GM21515 (cell line): ENCODE results near the gene SLC12A7.

Experiments
- ATAC-seq: cut with Tn5 transposase; IDR thresholded peaks from one replicate; pipeline ENCODE4 v1.9.1; 2021; ENCODE audit not compliant: unreplicated experiment

The SLC12A7 gene

GRCh38 chr5:1054018-1054798 lies 57.7 kb downstream of the SLC12A7 start:
- ATAC-seq, result no peak

- no peak for ATAC-seq
These were observed 58.4 kb downstream of the SLC12A7 start for GRCh38 chr5:1053391-1054017.

DNA sequence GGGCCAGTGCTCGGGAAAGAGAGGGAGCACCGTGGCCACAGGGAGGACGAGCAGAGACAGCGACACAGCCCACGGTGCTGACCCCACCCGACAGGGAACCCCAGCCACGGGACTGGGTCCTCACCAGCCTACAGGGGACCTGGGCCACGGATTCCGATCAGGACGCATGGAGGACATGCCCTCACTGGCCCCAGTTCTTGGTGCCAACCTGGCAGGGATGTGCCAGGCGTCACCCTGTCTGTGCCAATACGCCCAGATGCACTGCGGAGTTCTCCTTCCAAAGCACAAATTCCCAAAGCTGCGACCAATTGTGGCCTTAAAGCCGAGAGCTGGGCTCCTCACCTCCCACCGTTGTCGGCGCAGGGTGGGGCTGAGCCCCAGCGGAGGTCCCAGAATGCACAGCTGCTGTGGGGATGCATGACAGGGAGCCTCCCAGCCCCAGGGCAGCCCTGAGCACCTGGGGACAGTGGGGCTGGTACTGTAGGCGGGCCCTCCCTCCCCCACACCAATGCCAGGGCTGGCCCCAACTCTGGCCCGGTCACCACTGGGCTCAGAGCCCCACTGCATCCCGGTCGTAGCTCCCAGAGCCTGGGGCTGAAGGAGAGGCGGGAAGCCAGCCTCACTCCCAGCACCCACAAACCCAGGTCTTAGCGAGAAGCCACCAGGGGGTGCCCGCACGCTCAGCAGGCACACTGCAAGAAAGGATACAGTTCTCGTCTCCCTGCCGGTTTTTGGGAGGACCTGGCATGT lies 59.0 kb downstream of the SLC12A7 start:
- ATAC-seq, result no peak

GRCh38 chr5:1052076-1052475 lies 59.8 kb downstream of the SLC12A7 start:
- ATAC-seq, result no peak

GRCh38 chr5:1051366-1051720 lies 60.5 kb downstream of the SLC12A7 start:
- ATAC-seq, result no peak

- no peak for ATAC-seq
These were observed 61.2 kb downstream of the SLC12A7 start for GRCh38 chr5:1050423-1051365.

DNA sequence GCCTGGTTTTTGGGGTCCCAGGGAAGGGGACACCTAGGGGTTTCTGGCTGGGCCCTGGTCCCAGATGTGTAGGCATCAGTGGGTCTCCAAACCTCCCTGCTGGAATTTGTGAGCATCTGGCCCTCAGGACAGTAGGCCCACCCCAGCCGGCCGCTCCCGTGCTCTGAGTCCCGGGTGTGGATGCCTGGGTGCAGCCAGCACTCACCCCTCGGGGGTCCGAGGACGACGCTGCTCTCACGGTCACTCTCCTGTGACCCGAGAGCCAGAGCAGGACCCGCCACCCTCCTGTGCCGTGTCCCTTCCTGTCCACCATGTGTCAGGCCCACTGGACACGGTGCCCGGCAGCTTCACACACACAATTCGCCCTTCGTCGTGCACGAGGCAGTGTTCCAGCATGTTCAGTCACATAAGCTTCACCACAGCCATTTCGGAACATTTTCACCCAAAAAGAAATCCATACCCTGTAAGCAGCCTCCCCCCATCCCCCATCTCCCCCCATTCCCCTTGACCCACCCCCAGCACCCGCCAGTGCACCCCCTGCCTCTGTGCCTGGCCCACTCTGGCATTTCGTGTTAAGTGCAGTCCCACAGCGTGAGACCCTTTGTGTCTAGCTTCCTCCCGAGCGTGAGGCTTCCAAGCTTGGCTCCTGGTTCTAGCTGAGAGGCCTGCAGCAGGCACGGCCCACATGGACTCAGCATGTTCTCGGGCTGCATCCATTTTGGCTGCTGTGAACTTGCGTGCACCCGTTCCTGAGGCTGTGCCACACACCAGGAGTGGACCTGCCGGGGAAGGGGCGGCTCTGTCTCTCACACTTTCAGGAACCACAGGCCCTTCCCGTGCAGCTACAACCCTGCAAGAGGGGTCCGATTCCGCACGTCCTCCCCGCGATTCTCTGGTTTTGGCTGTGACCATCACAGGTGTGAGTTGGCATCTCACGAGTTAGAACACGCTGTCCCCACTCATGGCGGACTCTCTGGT lies 62.7 kb downstream of the SLC12A7 start:
- ATAC-seq, result no peak

GRCh38 chr5:1048162-1048721 lies 63.6 kb downstream of the SLC12A7 start:
- no peak for ATAC-seq

DNA sequence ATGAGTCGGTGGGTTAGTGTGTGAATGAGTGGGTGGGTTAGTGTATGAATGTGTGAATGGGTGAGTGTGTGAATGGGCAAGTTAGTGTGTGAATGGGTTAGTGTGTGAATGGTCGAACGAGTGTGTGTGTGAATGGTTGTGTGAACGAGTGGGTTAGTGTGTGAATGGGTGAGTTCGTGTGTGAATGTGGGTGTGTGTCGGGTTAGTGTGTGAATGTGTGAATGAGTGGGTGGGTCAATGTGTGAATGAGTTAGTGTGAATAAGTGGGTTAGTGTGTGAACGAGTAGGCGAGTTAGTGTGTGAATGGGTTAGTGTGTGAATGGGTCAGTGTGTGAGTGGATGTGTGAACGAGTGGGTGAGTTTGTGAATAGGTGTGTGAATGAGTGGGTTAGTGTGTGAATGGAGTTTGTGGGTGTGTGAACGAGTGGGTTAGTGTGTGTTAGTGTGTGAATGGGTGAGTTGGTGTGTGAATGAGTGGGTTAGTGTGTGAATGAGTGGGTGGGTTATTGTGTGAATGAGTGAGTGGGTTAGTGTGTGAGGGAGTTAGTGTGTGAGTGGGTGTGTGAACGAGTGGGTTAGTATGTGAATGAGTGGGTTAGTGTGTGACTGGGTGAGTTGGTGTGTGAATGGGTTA lies 64.4 kb downstream of the SLC12A7 start:
- ATAC-seq, result no peak

GRCh38 chr5:1045960-1046560 lies 65.8 kb downstream of the SLC12A7 start:
- ATAC-seq, result no peak

DNA sequence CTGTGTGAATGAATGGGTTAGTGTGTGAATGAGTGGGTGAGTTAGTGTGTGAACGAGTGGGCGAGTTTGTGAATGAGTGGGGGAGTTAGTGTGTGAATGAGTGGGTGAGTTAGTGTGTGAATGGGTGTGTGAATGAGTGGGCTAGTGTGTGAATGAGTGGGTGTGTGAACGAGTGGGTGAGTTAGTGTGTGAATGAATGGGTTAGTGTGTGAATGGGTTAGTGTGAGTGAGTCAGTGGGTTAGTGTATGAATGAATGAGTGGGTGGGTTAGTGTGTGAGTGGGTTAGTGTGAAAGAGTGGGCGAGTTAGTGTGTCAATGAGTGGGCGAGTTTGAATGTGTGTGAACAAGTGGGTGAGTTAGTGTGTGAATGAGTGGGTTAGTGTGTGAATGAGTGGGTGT lies 67.7 kb downstream of the SLC12A7 start:
- ATAC-seq, result no peak

DNA sequence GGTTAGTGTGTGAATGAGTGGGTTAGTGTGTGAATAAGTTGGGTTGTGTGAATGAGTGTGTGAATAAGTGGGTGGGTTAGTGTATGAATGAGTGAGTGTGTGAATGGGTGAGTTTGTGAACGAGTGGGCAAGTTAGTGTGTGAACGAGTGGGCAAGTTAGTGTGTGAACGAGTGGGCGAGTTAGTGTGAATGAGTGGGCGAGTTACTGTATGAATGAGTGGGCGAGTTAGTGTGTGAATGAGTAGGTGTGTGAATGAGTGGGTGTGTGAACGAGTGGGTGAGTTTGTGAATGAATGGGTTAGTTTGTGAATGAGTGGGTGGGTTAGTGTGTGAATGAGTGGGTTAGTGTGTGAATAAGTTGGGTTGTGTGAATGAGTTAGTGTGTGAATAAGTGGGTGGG lies 68.5 kb downstream of the SLC12A7 start:
- ATAC-seq, result no peak

GRCh38 chr5:1042626-1043025 lies 69.2 kb downstream of the SLC12A7 start:
- ATAC-seq, result no peak

DNA sequence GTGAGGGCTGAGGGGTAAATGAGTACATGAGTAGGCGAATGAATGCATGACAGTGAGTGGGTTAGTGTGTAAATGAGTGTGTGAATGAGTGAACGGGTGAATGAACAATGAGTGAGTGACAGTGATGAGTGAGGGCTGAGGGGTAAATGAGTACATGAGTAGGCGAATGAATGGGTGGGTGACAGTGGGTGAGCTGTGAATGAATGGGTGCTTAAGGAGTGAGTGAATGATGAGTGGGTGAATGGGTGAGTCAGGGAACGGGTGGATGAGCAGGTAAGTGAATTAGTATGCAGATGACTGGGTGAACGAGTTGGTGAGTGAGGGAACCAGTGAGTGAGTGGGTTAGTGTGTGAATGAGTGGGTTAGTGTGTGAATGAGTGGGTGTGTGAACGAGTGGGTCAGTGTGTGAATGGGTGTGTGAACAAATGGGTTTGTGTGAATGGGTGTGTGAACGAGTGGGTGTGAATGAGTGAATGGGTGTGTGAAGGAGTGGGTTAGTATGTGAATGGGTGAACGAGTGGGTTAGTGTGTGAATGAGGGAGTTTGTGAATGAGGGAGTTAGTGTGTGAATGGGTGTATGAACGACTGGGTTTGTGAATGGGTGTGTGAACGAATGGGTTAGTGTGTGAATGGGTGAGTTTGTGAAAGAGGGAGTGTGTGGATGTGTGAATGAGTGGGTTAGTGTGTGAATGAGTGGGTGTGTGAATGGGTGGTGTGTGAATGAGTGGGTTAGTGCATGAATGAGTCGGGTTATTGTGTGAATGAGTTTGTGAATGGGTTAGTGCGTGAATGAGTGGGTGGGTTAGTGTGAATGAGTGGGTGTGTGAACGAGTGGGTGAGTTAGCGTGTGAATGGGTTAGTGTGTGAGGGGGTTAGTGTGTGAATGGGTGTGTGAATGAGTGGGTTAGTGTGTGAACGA lies 70.4 kb downstream of the SLC12A7 start:
- ATAC-seq, result no peak

DNA sequence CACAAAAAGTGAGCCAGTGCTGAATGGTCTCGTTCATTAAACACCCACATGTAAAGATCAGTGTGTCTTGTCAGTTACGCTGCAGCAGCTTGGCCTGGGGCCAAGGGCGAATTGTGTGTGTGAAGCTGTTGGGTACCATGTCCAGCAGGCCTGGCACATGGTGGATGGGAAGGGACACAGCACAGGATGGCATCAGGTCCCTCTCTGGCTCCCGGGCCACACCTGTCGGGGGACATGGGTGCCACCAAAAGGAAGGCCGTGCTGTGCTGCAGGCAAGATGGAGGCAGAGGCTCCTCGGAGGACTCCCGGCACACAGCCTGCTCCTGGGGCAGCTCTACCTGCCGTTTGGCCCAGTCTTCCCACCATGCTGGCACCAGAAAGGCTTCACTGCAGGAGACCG lies 71.3 kb downstream of the SLC12A7 start:
- ATAC-seq, result no peak

- ATAC-seq, result no peak
These were observed 72.1 kb downstream of the SLC12A7 start for GRCh38 chr5:1039706-1040260.

GRCh38 chr5:1039210-1039548 lies 72.7 kb downstream of the SLC12A7 start:
- ATAC-seq, result no peak
